ENCODE data around the gene NXF1. TPM values are rescaled to one million over a fixed set of nuclear protein-coding genes. Genes with fewer than 3 reads are reported as not detected.

Gene NXF1
- polyA plus RNA-seq, 1 experiment = 48.9 TPM

GRCh38 chr11:62786318-62787004 is 18.8 kb downstream of the NXF1 start:
- H3K9me3 ChIP-seq (ENCODE audit: control insufficient read depth, insufficient read depth, low read length) = peaks cover under 1% of the 10 kb centered on the region; the same call in 1 of the 2 replicates
- peak; percentile 99 for TF ChIP-seq CTCF (IDR thresholded peaks at IDR 0.05; ENCODE audit: low read depth, low read length)
- H3K27ac ChIP-seq (ENCODE audit: low read depth, low read length) = peak overlapping the region; percentile 61
- ChIA-PET CTCF (interaction anchor here (0.6 to 3.5 kb wide), 42 partner anchors 9 to 1627 kb away, joined by 3 to 40 read pairs (median 6); partner anchors contain the start of genes EEF1G, HNRNPUL2, STX5 and TAF6L), POLR2A (interaction anchor here (0.5 to 2.9 kb wide), 18 partner anchors 11 to 1516 kb away, joined by 3 to 23 read pairs (median 6); partner anchors contain the start of genes C11orf98, CSKMT, HNRNPUL2 and SLC3A2)
- no peaks in the 10 kb centered on the region for H3K27me3 ChIP-seq (ENCODE audit: control insufficient read depth, insufficient read depth, low read length)
- peak overlapping the region; percentile 89 for H3K4me3 ChIP-seq (ENCODE audit: low read depth, low read length)
- no peak for DNase-seq (ENCODE audit: low read depth, low spot score)

DNA sequence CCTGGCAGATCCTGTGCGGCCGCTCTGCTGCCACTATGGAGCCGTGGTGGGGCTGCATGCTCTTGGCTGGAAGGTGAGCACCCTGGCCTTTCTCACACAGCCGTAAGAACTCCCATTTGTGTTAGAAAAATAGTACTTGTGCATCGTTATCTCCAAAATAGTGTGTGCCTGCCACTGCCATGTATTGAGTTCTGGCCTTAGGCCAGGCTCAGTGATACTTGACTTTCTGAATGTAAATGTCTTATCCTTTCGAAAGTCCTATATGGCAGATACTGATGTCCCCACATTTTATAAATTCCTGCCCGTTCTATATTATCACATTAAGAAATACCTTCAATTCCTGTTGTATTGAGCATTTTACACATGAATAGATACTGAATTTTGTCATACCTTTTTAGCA is 22.5 kb downstream of the NXF1 start:
- ChIA-PET CTCF (no interaction called here), POLR2A (no interaction called here)
- H3K4me3 ChIP-seq (ENCODE audit: low read depth, low read length) = no peak overlapping the region
- no peak overlapping the region for H3K27ac ChIP-seq (ENCODE audit: low read depth, low read length)
- no peak for DNase-seq (ENCODE audit: low read depth, low spot score)
- no peaks in the 10 kb centered on the region; the same call in 1 of the 2 replicates for H3K9me3 ChIP-seq (ENCODE audit: control insufficient read depth, insufficient read depth, low read length)
- no peaks in the 10 kb centered on the region for H3K27me3 ChIP-seq (ENCODE audit: control insufficient read depth, insufficient read depth, low read length)
- no peak for TF ChIP-seq CTCF (IDR thresholded peaks at IDR 0.05; ENCODE audit: low read depth, low read length)

DNA sequence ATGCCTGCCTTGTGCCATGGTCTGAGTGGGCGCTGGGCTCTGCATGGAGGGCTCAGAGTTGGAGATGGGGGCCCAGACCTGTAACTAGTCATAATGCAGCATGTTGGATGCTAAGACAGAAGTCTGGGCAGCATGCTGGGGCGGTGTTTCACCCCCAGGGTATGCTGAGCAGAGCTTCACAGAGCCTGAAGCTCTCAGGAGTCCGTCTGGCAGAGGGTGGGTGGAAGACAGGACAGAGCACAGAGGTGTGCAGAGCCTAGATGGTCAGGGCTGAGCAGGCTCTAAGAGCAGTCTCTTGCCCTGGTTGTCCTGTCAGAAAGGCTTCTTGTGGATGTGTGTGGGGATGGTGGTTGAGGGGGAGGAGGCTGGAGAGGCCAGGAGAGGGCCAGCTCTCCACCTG is 26.8 kb downstream of the NXF1 start:
- ChIA-PET CTCF (no interaction called here), POLR2A (no interaction called here)
- no peaks in the 10 kb centered on the region for H3K27me3 ChIP-seq (ENCODE audit: control insufficient read depth, insufficient read depth, low read length)
- H3K4me3 ChIP-seq (ENCODE audit: low read depth, low read length) = no peak overlapping the region
- H3K9me3 ChIP-seq (ENCODE audit: control insufficient read depth, insufficient read depth, low read length) = no peaks in the 10 kb centered on the region
- no peak for DNase-seq (ENCODE audit: low read depth, low spot score)
- TF ChIP-seq CTCF (IDR thresholded peaks at IDR 0.05; ENCODE audit: low read depth, low read length) = no peak
- H3K27ac ChIP-seq (ENCODE audit: low read depth, low read length) = no peak overlapping the region

GRCh38 chr11:62777389-62777788 is 27.9 kb downstream of the NXF1 start:
- TF ChIP-seq CTCF (IDR thresholded peaks at IDR 0.05; ENCODE audit: low read depth, low read length) = no peak
- Histone ChIP-seq H3K27ac (ENCODE audit: low read depth, low read length) (no peak overlapping the region), H3K4me3 (ENCODE audit: low read depth, low read length) (no peak overlapping the region), H3K27me3 (ENCODE audit: control insufficient read depth, insufficient read depth, low read length) (no peaks in the 10 kb centered on the region), H3K9me3 (ENCODE audit: control insufficient read depth, insufficient read depth, low read length) (no peaks in the 10 kb centered on the region)
- POLR2A ChIA-PET = interaction anchor here (0.5 to 0.8 kb wide), 2 partner anchors 64 to 92 kb away, joined by 3 to 5 read pairs; no protein-coding TSS in a partner anchor
- CTCF ChIA-PET = interaction anchor here (1.2 kb wide), 1 partner anchor 9 kb away, joined by 16 read pairs; no protein-coding TSS in a partner anchor
- DNase-seq (ENCODE audit: low read depth, low spot score) = no peak

GRCh38 chr11:62775646-62776045 is 29.6 kb downstream of the NXF1 start:
- TF ChIP-seq CTCF (IDR thresholded peaks at IDR 0.05; ENCODE audit: low read depth, low read length) = no peak
- Histone ChIP-seq H3K4me3 (ENCODE audit: low read depth, low read length) (no peak overlapping the region), H3K27ac (ENCODE audit: low read depth, low read length) (no peak overlapping the region), H3K27me3 (ENCODE audit: control insufficient read depth, insufficient read depth, low read length) (no peaks in the 10 kb centered on the region), H3K9me3 (ENCODE audit: control insufficient read depth, insufficient read depth, low read length) (no peaks in the 10 kb centered on the region)
- ChIA-PET CTCF (interaction anchor here (1.0 to 2.7 kb wide), 2 partner anchors 9 to 10 kb away, joined by 3 to 30 read pairs; no protein-coding TSS in a partner anchor), POLR2A (interaction anchor here (0.8 to 1.0 kb wide), 2 partner anchors 11 to 111 kb away, joined by 3 to 6 read pairs; partner anchors contain the start of genes C11orf98 and CSKMT)
- DNase-seq (ENCODE audit: low read depth, low spot score) = no peak
